ENCODE data around the gene LRRC4.

LRRC4 gene

GRCh38 chr7:127981965-127982364 is 49.3 kb downstream of the LRRC4 start:
- no peak for DNase-seq

GRCh38 chr7:127980901-127981300 is 50.3 kb downstream of the LRRC4 start:
- DNase-seq = no peak

- no peak for DNase-seq
These were observed 51.5 kb downstream of the LRRC4 start for GRCh38 chr7:127979728-127980126.

GRCh38 chr7:127979113-127979727 is 52.0 kb downstream of the LRRC4 start:
- DNase-seq = no peak

- no peak for DNase-seq
These were observed 52.8 kb downstream of the LRRC4 start for GRCh38 chr7:127978421-127978820.

Data from amygdala (tissue), 56 donors.